IMR-90 (cell line): ENCODE measurements around the gene MFAP1. TPM values are rescaled to one million over a fixed set of nuclear protein-coding genes. Genes with fewer than 3 reads are reported as not detected.
"Not testable (repeated sequence)": the region's sequence is repeated elsewhere in the genome, so short reads cannot be mapped to it uniquely, and the experiment has no call there.

Experiments used
- ATAC-seq: fragments of 200-7000 bp; cut with Tn5 transposase; 2 replicates; pipeline ENCODE4 v1.9.1; 2020; ENCODE audit warnings: low read depth, mild to moderate bottlenecking, moderate library complexity
- BruUV-seq: library from RNA; stranded (reverse); fragments of 400-500 nt; replicated peaks from 2 replicates; lab custom pipeline; 2021; lab: Mats Ljungman, UMichigan
- CTCF ChIA-PET: fragments of 300-600 bp; formaldehyde crosslinking; extraction: SDS; loops from one replicate; lab custom pipeline; 2021; ENCODE audit warnings: antibody characterized with exemption; lab: Yijun Ruan, JAX
- POLR2A ChIA-PET: fragments of 300-600 bp; sonication (Branson Sonifier 250); formaldehyde crosslinking; loops from one replicate; lab custom pipeline; 2022; ENCODE audit warnings: antibody characterized with exemption; ENCODE audit not compliant: unreplicated experiment; lab: Charles Lee
- DNase-seq: peaks from one replicate; pipeline ENCODE4 v3.0.0; 2013
- H2AFZ ChIP-seq: replicated peaks from 2 replicates; pipeline ENCODE3; 2013; ENCODE audit warnings: low read length, mild to moderate bottlenecking; ENCODE audit not compliant: poor library complexity
- H2AK5ac ChIP-seq: 2 replicates; pipeline ENCODE4 v1.6.1; 2013; ENCODE audit warnings: low read depth, low read length, inconsistent platforms
- H2AK9ac ChIP-seq: replicated peaks from 2 replicates; pipeline ENCODE3; 2013; ENCODE audit warnings: mild to moderate bottlenecking, low read depth, low read length, moderate library complexity; ENCODE audit not compliant: poor library complexity
- H2BK120ac ChIP-seq: 2 replicates; pipeline ENCODE4 v1.6.1; 2013; ENCODE audit warnings: low read depth, low read length, inconsistent platforms
- H2BK15ac ChIP-seq: 3 replicates; pipeline ENCODE4 v1.6.1; 2013; ENCODE audit warnings: low read depth, low read length, inconsistent platforms
- H2BK20ac ChIP-seq: 2 replicates; pipeline ENCODE4 v1.6.1; 2013; ENCODE audit warnings: low read depth, mild to moderate bottlenecking, inconsistent platforms, low read length, moderate library complexity
- H2BK5ac ChIP-seq: 2 replicates; pipeline ENCODE4 v1.6.1; 2013; ENCODE audit warnings: mild to moderate bottlenecking, low read depth, low read length, inconsistent platforms; ENCODE audit not compliant: poor library complexity, severe bottlenecking
- H3K14ac ChIP-seq: replicated peaks from 2 replicates; pipeline ENCODE4 v1.6.1; 2013; ENCODE audit warnings: low read depth, low read length, inconsistent platforms
- H3K18ac ChIP-seq: 2 replicates; pipeline ENCODE4 v1.6.1; 2013; ENCODE audit warnings: low read depth, low read length, control low read depth
- H3K23ac ChIP-seq: 2 replicates; pipeline ENCODE4 v1.6.1; 2013; ENCODE audit warnings: low read depth, low read length, inconsistent platforms
- H3K27ac ChIP-seq: 2 replicates; pipeline ENCODE4 v1.5.1; 2013; ENCODE audit warnings: mild to moderate bottlenecking, control low read depth, low read length; ENCODE audit not compliant: insufficient read depth
- H3K27me3 ChIP-seq: 2 replicates; pipeline ENCODE4 v1.6.1; 2013; ENCODE audit warnings: low read length; ENCODE audit not compliant: control insufficient read depth, insufficient read depth
- H3K36me3 ChIP-seq: 2 replicates; pipeline ENCODE4 v1.6.1; 2013; ENCODE audit warnings: low read length, mixed read lengths; ENCODE audit not compliant: control insufficient read depth, insufficient read depth
- H3K4ac ChIP-seq: 2 replicates; pipeline ENCODE4 v1.6.1; 2013; ENCODE audit warnings: low read depth, low read length, inconsistent platforms
- H3K4me1 ChIP-seq: 2 replicates; pipeline ENCODE4 v1.6.1; 2013; ENCODE audit warnings: low read length, mixed read lengths; ENCODE audit not compliant: control insufficient read depth, insufficient read depth
- H3K4me2 ChIP-seq: 2 replicates; pipeline ENCODE4 v1.6.1; 2013; ENCODE audit warnings: low read depth, mild to moderate bottlenecking, control low read depth, low read length, moderate library complexity
- H3K4me3 ChIP-seq: 2 replicates; pipeline ENCODE4 v1.5.1; 2013; ENCODE audit warnings: low read depth, mild to moderate bottlenecking, control low read depth, low read length, moderate library complexity; ENCODE audit not compliant: insufficient read depth
- H3K56ac ChIP-seq: 2 replicates; pipeline ENCODE4 v1.6.1; 2013; ENCODE audit warnings: low read length, inconsistent platforms; ENCODE audit not compliant: insufficient read depth; ENCODE audit errors: extremely low read depth
- H3K79me1 ChIP-seq, 2 experiments: 2 replicates each; pipeline ENCODE4 v1.6.1; 2013; ENCODE audit warnings: low read length in 2 of 2, inconsistent platforms in 1 of 2, low read depth in 1 of 2
- H3K9ac ChIP-seq: 2 replicates; pipeline ENCODE4 v1.6.1; 2013; ENCODE audit warnings: low read depth, low read length, control low read depth
- H3K9me1 ChIP-seq: 2 replicates; pipeline ENCODE4 v1.6.1; 2013; ENCODE audit warnings: low read length, inconsistent platforms; ENCODE audit not compliant: insufficient read depth
- H3K9me3 ChIP-seq: 2 replicates; pipeline ENCODE4 v1.6.1; 2013; ENCODE audit warnings: low read length; ENCODE audit not compliant: control insufficient read depth, insufficient read depth
- H4K20me1 ChIP-seq: 2 replicates; pipeline ENCODE4 v1.6.1; 2013; ENCODE audit warnings: low read length, inconsistent platforms; ENCODE audit not compliant: insufficient read depth
- H4K5ac ChIP-seq: 2 replicates; pipeline ENCODE4 v1.6.1; 2013; ENCODE audit warnings: mild to moderate bottlenecking, low read depth, low read length, control low read depth
- H4K8ac ChIP-seq, 2 experiments: 2 replicates each; pipeline ENCODE4 v1.6.1; 2013; ENCODE audit warnings: low read depth in 2 of 2, low read length in 2 of 2, control low read depth in 1 of 2, inconsistent platforms in 1 of 2
- H4K91ac ChIP-seq: 2 replicates; pipeline ENCODE4 v1.6.1; 2013; ENCODE audit warnings: low read depth, low read length, inconsistent platforms; ENCODE audit not compliant: insufficient read depth
- WGBS, 2 experiments: methylation state at CpG; one replicate each; pipeline versions ENCODE4 v1.1.5 to v1.1.7; 2013; ENCODE audit warnings: missing lambda C conversion rate in 2 of 2; ENCODE audit not compliant: insufficient read length in 1 of 2; ENCODE audit errors: extremely low coverage in 2 of 2; 5-methylcytosine and 5-hydroxymethylcytosine counted together
- dilution Hi-C: fragments of 300-500 bp; cut with HindIII; formaldehyde crosslinking; loops from one replicate; pipeline ENCODE4 v1.14.3; 2018; ENCODE audit warnings: low sequenced_read_pairs; ENCODE audit not compliant: unreplicated experiment
- in situ Hi-C: fragments of 300-500 bp; cut with MboI; formaldehyde crosslinking; loops from 3 replicates; pipeline ENCODE4 v1.14.3; 2019; ENCODE audit warnings: low sequenced_read_pairs, inconsistent platforms, mixed read lengths
- intact Hi-C: fragments of 100-400 bp; cut with micrococcal nuclease; formaldehyde crosslinking; loops from 2 replicates; pipeline ENCODE4 v1.10.0; 2022
- polyA plus RNA-seq, 3 experiments: library from polyadenylated mRNA; depleted of rRNA; stranded (reverse); fragments of >200 nt; gene quantifications; 2 replicates each; pipeline ENCODE4 v1.2.3, GENCODE V29; 2012; ENCODE audit warnings: low replicate concordance in 1 of 3
- total RNA-seq: library from RNA; depleted of rRNA; stranded (reverse); fragments of >200 nt; gene quantifications from 2 replicates; pipeline ENCODE4 v1.2.3, GENCODE V29; 2012

The MFAP1 gene
- total and polyA plus RNA-seq, 2 of the 4 experiments (the other 2 are of a cell fraction), result 21.6 to 28.5 TPM

- H3K36me3 ChIP-seq, H3K4me3 ChIP-seq, H3K27me3 ChIP-seq, H3K27ac ChIP-seq, H2BK20ac ChIP-seq, H2AFZ ChIP-seq, H3K18ac ChIP-seq, H4K91ac ChIP-seq, H2BK15ac ChIP-seq, H2BK5ac ChIP-seq, H3K4me2 ChIP-seq, H3K9ac ChIP-seq, H3K14ac ChIP-seq, H2BK120ac ChIP-seq, in situ Hi-C loops, H4K5ac ChIP-seq, intact Hi-C loops, H2AK9ac ChIP-seq, H4K8ac ChIP-seq, H3K56ac ChIP-seq, dilution Hi-C loops, BruUV-seq, H3K9me3 ChIP-seq, H4K20me1 ChIP-seq, H3K4me1 ChIP-seq, H3K9me1 ChIP-seq, H3K4ac ChIP-seq, ATAC-seq, H2AK5ac ChIP-seq, POLR2A ChIA-PET, DNase-seq: not testable (repeated sequence)
- 0 out of 2 replicates have a peak overlapping the region, but pooled peaks have one; percentile 5 for H3K23ac ChIP-seq
- WGBS, 2 experiments, result no CpG with 5 or more reads among the region's 9 CpGs
- CTCF ChIA-PET, result interaction anchor here (0.7 kb wide), 1 partner anchor 179 kb away, joined by 3 read pairs; no protein-coding TSS in a partner anchor
- H3K79me1 ChIP-seq, result peaks cover 6 to 44% of the 10 kb centered on the region in 2 experiments; a peak in 3 of 4 replicates
Observed at GRCh38 chr15:43830691-43831275, 6.3 kb upstream of the MFAP1 start.

DNA sequence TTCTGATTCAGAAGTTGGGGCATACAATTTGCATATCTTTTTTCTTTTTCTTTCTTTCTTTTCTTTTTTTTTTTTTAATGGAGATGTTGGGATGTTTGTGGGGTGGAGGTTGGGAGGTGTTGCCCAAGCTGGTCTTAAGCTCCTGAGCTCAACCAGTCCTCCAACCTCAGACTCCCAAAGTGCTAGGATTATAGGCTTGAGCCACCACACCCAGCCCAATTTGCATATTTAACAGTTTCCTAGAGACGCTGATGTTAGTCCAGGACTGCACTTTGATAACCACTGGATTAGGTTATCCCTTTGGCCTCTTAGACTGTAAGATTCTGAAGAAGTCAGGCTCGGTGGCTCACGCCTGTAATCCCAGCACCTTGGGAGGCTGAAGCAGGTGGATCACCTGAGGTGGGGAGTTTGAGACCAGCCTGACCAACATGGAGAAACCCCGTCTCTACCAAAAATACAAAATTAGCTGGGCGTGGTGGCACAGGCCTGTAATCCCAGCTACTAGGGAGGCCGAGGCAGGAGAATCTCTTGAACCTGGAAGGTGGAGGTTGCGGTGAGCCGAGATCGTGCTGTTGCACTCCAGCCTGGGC is 5.6 kb upstream of the MFAP1 start:
- H3K4me1 ChIP-seq, H3K4ac ChIP-seq, H2BK120ac ChIP-seq, intact Hi-C loops, H2AK5ac ChIP-seq, H2AFZ ChIP-seq, H2BK15ac ChIP-seq, H3K9ac ChIP-seq, H3K36me3 ChIP-seq, H2BK20ac ChIP-seq, H3K23ac ChIP-seq, H3K4me3 ChIP-seq, H3K9me1 ChIP-seq, ATAC-seq, dilution Hi-C loops, in situ Hi-C loops, H2BK5ac ChIP-seq, POLR2A ChIA-PET, BruUV-seq, H4K91ac ChIP-seq, H3K56ac ChIP-seq, H3K18ac ChIP-seq, H3K4me2 ChIP-seq, H3K27ac ChIP-seq, H3K14ac ChIP-seq, H3K27me3 ChIP-seq, CTCF ChIA-PET, H4K5ac ChIP-seq, DNase-seq, H4K8ac ChIP-seq, H2AK9ac ChIP-seq, H3K9me3 ChIP-seq, H4K20me1 ChIP-seq: not testable (repeated sequence)
- H3K79me1 ChIP-seq, result peaks cover 6 to 47% of the 10 kb centered on the region in 2 experiments; a peak in 3 of 4 replicates
- WGBS, 2 experiments, result no CpG with 5 or more reads among the region's 9 CpGs
